HCT116 (cell line): ENCODE measurements around the gene SMG9. TPM values are rescaled to one million over a fixed set of nuclear protein-coding genes. Genes with fewer than 3 reads are reported as not detected.
A peak's percentile ranks its signal among the peaks of the same experiment; 100 is the strongest.

Experiments used
- ATAC-seq: fragments of 200-7000 bp; cut with Tn5 transposase; 2 replicates; pipeline ENCODE4 v1.9.1; 2020; ENCODE audit warnings: mild to moderate bottlenecking, moderate library complexity
- BruUV-seq: library from RNA; stranded (reverse); fragments of 400-500 nt; replicated peaks from 2 replicates; lab custom pipeline; 2021; lab: Mats Ljungman, UMichigan
- CTCF ChIA-PET: fragments of 300-600 bp; sonication (Branson Sonifier 250); formaldehyde crosslinking; loops from one replicate; lab custom pipeline; 2021; ENCODE audit warnings: antibody characterized with exemption; lab: Charles Lee
- POLR2A ChIA-PET: fragments of 300-600, 350-600 bp; sonication (Branson Sonifier 250); formaldehyde crosslinking; loops from one replicate; lab custom pipeline; 2021; ENCODE audit warnings: antibody characterized with exemption; lab: Charles Lee
- RAD21 ChIA-PET, 2 experiments: fragments of 300-600 bp; sonication (Branson Sonifier 250); formaldehyde crosslinking; loops; one replicate each; lab custom pipeline; 2023; ENCODE audit warnings: low total read pairs in 2 of 2; ENCODE audit not compliant: uncharacterized antibody in 2 of 2, unreplicated experiment in 2 of 2, low non-redundant PET in 1 of 2; lab: Charles Lee
- DNase-seq: peaks from one replicate; pipeline ENCODE4 v3.0.0-alpha.2; 2010; ENCODE audit warnings: low read depth, low spot score
- H2AFZ ChIP-seq: fragments of 200-600 bp; shearing (Covaris generic), sonication (generic); 2 replicates; pipeline ENCODE4 v1.6.1; 2017; ENCODE audit warnings: low read depth, mixed run types, mixed read lengths, antibody characterized with exemption, low read length; ENCODE audit not compliant: poor library complexity, severe bottlenecking
- H3K27ac ChIP-seq: 2 replicates; pipeline ENCODE4 v1.5.1; 2012; ENCODE audit warnings: low read depth, low read length
- H3K27me3 ChIP-seq: fragments of 200-600 bp; sonication (generic); 2 replicates; pipeline ENCODE4 v1.6.1; 2016; ENCODE audit warnings: mixed run types, low read length, mixed read lengths; ENCODE audit not compliant: insufficient read depth
- H3K36me3 ChIP-seq, 2 experiments: fragments of 200-500 bp in 1 of 2; fragments of 200-600 bp in 1 of 2; sonication (Bioruptor generic) in 1 of 2; sonication (generic) in 1 of 2; 2 replicates each; pipeline versions ENCODE4 v1.5.1 to v1.6.1; 2014 to 2016; ENCODE audit warnings: low read length in 2 of 2, inconsistent platforms in 1 of 2, mixed read lengths in 1 of 2, mixed run types in 1 of 2; ENCODE audit not compliant: insufficient read depth in 2 of 2, control insufficient read depth in 1 of 2
- H3K4me1 ChIP-seq, 2 experiments: fragments of 200-600 bp in 1 of 2; sonication (generic) in 1 of 2; 2 replicates each; pipeline versions ENCODE4 v1.5.1 to v1.6.1; 2012 to 2017; ENCODE audit warnings: low read length in 2 of 2, inconsistent platforms in 1 of 2, mild to moderate bottlenecking in 1 of 2, mixed read lengths in 1 of 2, mixed run types in 1 of 2, moderate library complexity in 1 of 2; ENCODE audit not compliant: insufficient read depth in 2 of 2, control insufficient read depth in 1 of 2
- H3K4me2 ChIP-seq: fragments of 200-600 bp; sonication (generic); 2 replicates; pipeline ENCODE4 v1.6.1; 2017; ENCODE audit warnings: mixed run types, low read length, mixed read lengths
- H3K4me3 ChIP-seq, 2 experiments: fragments of 200-600 bp in 1 of 2; sonication (generic) in 1 of 2; replicated peaks in 1 of 2; 2 replicates each; pipeline ENCODE4 v1.5.1; 2011 to 2016; ENCODE audit warnings: low read length in 2 of 2, control low read depth in 1 of 2, low read depth in 1 of 2, mild to moderate bottlenecking in 1 of 2, mixed read lengths in 1 of 2, mixed run types in 1 of 2
- H3K79me2 ChIP-seq: fragments of 200-600 bp; sonication (generic); 2 replicates; pipeline ENCODE4 v1.6.1; 2017; ENCODE audit warnings: mild to moderate bottlenecking, mixed run types, low read length, moderate library complexity, mixed read lengths; ENCODE audit not compliant: insufficient read depth
- H3K9ac ChIP-seq: fragments of 200-600 bp; sonication (generic); 2 replicates; pipeline ENCODE4 v1.6.1; 2016; ENCODE audit warnings: low read length, mixed read lengths
- H3K9me2 ChIP-seq: fragments of 200-600 bp; sonication (generic), shearing (Covaris generic); 2 replicates; pipeline ENCODE4 v1.6.1; 2017; ENCODE audit warnings: mixed run types, mild to moderate bottlenecking, moderate library complexity; ENCODE audit not compliant: insufficient read depth
- H3K9me3 ChIP-seq, 2 experiments: fragments of 200-500 bp in 1 of 2; fragments of 200-600 bp in 1 of 2; sonication (Bioruptor generic) in 1 of 2; sonication (generic) in 1 of 2; 2 replicates each; pipeline ENCODE4 v1.6.1; 2014 to 2017; ENCODE audit warnings: low read length in 2 of 2, mixed read lengths in 2 of 2, inconsistent platforms in 1 of 2, low read depth in 1 of 2, mild to moderate bottlenecking in 1 of 2, mixed run types in 1 of 2, moderate library complexity in 1 of 2; ENCODE audit not compliant: control insufficient read depth in 1 of 2, insufficient read depth in 1 of 2
- H4K20me1 ChIP-seq: fragments of 200-600 bp; sonication (generic), shearing (Covaris generic); 2 replicates; pipeline ENCODE4 v1.6.1; 2017; ENCODE audit warnings: mixed run types, mild to moderate bottlenecking, moderate library complexity; ENCODE audit not compliant: insufficient read depth
- ATF3 ChIP-seq: IDR thresholded peaks from 2 replicates; pipeline ENCODE4 v1.6.1; 2012
- CBX3 ChIP-seq: IDR thresholded peaks from 2 replicates; pipeline ENCODE4 v1.6.1; 2012; ENCODE audit warnings: low read depth
- EGR1 ChIP-seq: IDR thresholded peaks from 2 replicates; pipeline ENCODE4 v1.6.1; 2012; ENCODE audit warnings: low read depth
- EZH2 ChIP-seq: fragments of 200-600 bp; sonication (generic); IDR thresholded peaks from 2 replicates; pipeline ENCODE4 v1.6.1; 2017; ENCODE audit warnings: antibody characterized with exemption, mixed run types
- EZH2phosphoT487 ChIP-seq: fragments of 200-600 bp; IDR thresholded peaks from 2 replicates; pipeline ENCODE4 v1.6.1; 2018; ENCODE audit warnings: antibody characterized with exemption, borderline replicate concordance
- FOSL1 ChIP-seq: IDR thresholded peaks from 2 replicates; pipeline ENCODE4 v1.6.1; 2012; ENCODE audit warnings: low read depth
- POLR2A ChIP-seq: IDR thresholded peaks from 2 replicates; pipeline ENCODE4 v1.7.0; 2011; ENCODE audit warnings: borderline replicate concordance; ENCODE audit not compliant: insufficient read depth, insufficient read length; ENCODE audit errors: extremely low read depth
- POLR2AphosphoS5 ChIP-seq: IDR thresholded peaks from 2 replicates; pipeline ENCODE4 v1.6.1; 2011; ENCODE audit warnings: mild to moderate bottlenecking, low read depth, low read length, moderate library complexity
- RAD21 ChIP-seq: IDR thresholded peaks from 2 replicates; pipeline ENCODE4 v1.6.1; 2012; ENCODE audit warnings: low read depth, mild to moderate bottlenecking
- REST ChIP-seq: IDR thresholded peaks from 2 replicates; pipeline ENCODE4 v1.6.1; 2012; ENCODE audit warnings: low read depth
- SIN3A ChIP-seq: IDR thresholded peaks from 2 replicates; pipeline ENCODE4 v1.6.1; 2012; ENCODE audit warnings: low read depth
- TCF7L2 ChIP-seq: IDR thresholded peaks from 2 replicates; pipeline ENCODE4 v1.7.0; 2011; ENCODE audit warnings: borderline replicate concordance, inconsistent platforms; ENCODE audit not compliant: insufficient read depth, insufficient read length; ENCODE audit errors: extremely low read depth
- YY1 ChIP-seq: IDR thresholded peaks from 2 replicates; pipeline ENCODE4 v1.6.1; 2011; ENCODE audit warnings: low read length, low read depth, moderate library complexity, mild to moderate bottlenecking; ENCODE audit not compliant: insufficient replicate concordance; ENCODE audit errors: extremely low read depth
- ZBTB33 ChIP-seq: IDR thresholded peaks from 2 replicates; pipeline ENCODE4 v1.6.1; 2011; ENCODE audit warnings: mild to moderate bottlenecking, low read length, moderate library complexity; ENCODE audit not compliant: insufficient replicate concordance; ENCODE audit errors: extremely low read depth
- ZNF274 ChIP-seq: fragments of 200-500 bp; sonication (Bioruptor generic); IDR thresholded peaks from 2 replicates; pipeline ENCODE4 v1.6.1; 2014; ENCODE audit warnings: mild to moderate bottlenecking, low read depth, low read length, inconsistent platforms
- intact Hi-C: fragments of 100-400 bp; cut with micrococcal nuclease; formaldehyde crosslinking; loops from 2 replicates; pipeline ENCODE4 v1.10.0; 2022
- total RNA-seq: library from RNA; stranded (reverse); gene quantifications from one replicate; pipeline ENCODE4 v1.2.1, GENCODE V29; 2021; ENCODE audit not compliant: unreplicated experiment

The SMG9 gene
- total RNA-seq, 1 experiment from 2014 or later, result 80.2 TPM

- peak; percentile 80 for TF ChIP-seq ZBTB33
- no peak for TF ChIP-seq EZH2phosphoT487
- no peak for TF ChIP-seq ATF3
- no peak for TF ChIP-seq RAD21
- no peak for TF ChIP-seq POLR2A
- peak; percentile 68; the same call in 1 of the 2 replicates for TF ChIP-seq EGR1
- peak; percentile 73; the same call in 1 of the 2 replicates for TF ChIP-seq SIN3A
- TF ChIP-seq TCF7L2, result no peak
- no peak for TF ChIP-seq EZH2
- TF ChIP-seq FOSL1, result no peak
These were observed at the start of gene SMG9 (continued) for GRCh38 chr19:43754503-43755255.

GRCh38 chr19:43804432-43804831 is 49.7 kb upstream of the SMG9 start:
- Histone ChIP-seq H3K9ac (no peak overlapping the region), H3K27me3 (no peaks in the 10 kb centered on the region), H3K4me1 (peaks cover 7 to 12% of the 10 kb centered on the region in 2 experiments), H3K27ac (no peak overlapping the region), H3K9me2 (no peaks in the 10 kb centered on the region), H3K4me2 (no peak overlapping the region), H3K9me3 (no peaks in the 10 kb centered on the region), H3K36me3 (no peaks in the 10 kb centered on the region), H3K4me3 (no peak overlapping the region), H3K79me2 (no peaks in the 10 kb centered on the region), H4K20me1 (no peaks in the 10 kb centered on the region), H2AFZ (no peak overlapping the region)
- BruUV-seq, result no TSS peak
- CTCF ChIA-PET, result no interaction called here
- no peak for TF ChIP-seq ZNF274
- TF ChIP-seq YY1, result no peak
- TF ChIP-seq CBX3, result no peak
- TF ChIP-seq EGR1, result no peak
- no peak for TF ChIP-seq FOSL1
- TF ChIP-seq ATF3, result no peak
- no peak for TF ChIP-seq REST
- TF ChIP-seq TCF7L2, result no peak
- no peak for TF ChIP-seq POLR2A
- no peak for TF ChIP-seq POLR2AphosphoS5
- TF ChIP-seq RAD21, result no peak
- RAD21 ChIA-PET, result no interaction called here
- DNase-seq (no peak), ATAC-seq (no peak)
- POLR2A ChIA-PET, result no interaction called here
- intact Hi-C loops, result no loop called here
